GM18507 (cell line): ENCODE data around the gene STK39.

Experiments used
- DNase-seq: peaks from one replicate; pipeline ENCODE4 v3.0.0; 2011; ENCODE audit warnings: low read depth; ENCODE audit not compliant: insufficient read length; ENCODE audit errors: extremely low spot score
- FAIRE-seq: peaks from 2 replicates; lab custom pipeline; 2011; peaks lifted over from hg19 to GRCh38; lab: Jason Lieb, UNC

The STK39 gene

GRCh38 chr2:167928434-167928833 is 319.0 kb downstream of the STK39 start:
- DNase-seq (no peak), FAIRE-seq (no peak)

- no peak for DNase-seq
- no peak for FAIRE-seq
Measured at GRCh38 chr2:167925758-167926157, 321.6 kb downstream of the STK39 start.

- FAIRE-seq (no peak), DNase-seq (no peak)
Measured at GRCh38 chr2:167924556-167924955, 322.8 kb downstream of the STK39 start.

GRCh38 chr2:167916756-167917155 is 330.6 kb downstream of the STK39 start:
- FAIRE-seq = no peak

GRCh38 chr2:167914969-167915368 is 332.4 kb downstream of the STK39 start:
- no peak for FAIRE-seq

More at GRCh38 chr2:167916756-167917155, 330.6 kb downstream of the STK39 start:
- no peak for DNase-seq

GRCh38 chr2:167908786-167909185 is 338.6 kb downstream of the STK39 start:
- FAIRE-seq (no peak), DNase-seq (no peak)

More at GRCh38 chr2:167914969-167915368, 332.4 kb downstream of the STK39 start:
- DNase-seq = no peak

GRCh38 chr2:167905668-167906067 is 341.7 kb downstream of the STK39 start:
- FAIRE-seq (no peak), DNase-seq (no peak)
